Measurements from ENCODE around the gene RARS1. TPM values are rescaled to one million over a fixed set of nuclear protein-coding genes. Genes with fewer than 3 reads are reported as not detected.
A peak's percentile ranks its signal among the peaks of the same experiment; 100 is the strongest.

Gene RARS1
- total RNA-seq = 10 to 100 TPM; 50.5 to 93.8 TPM

DNA sequence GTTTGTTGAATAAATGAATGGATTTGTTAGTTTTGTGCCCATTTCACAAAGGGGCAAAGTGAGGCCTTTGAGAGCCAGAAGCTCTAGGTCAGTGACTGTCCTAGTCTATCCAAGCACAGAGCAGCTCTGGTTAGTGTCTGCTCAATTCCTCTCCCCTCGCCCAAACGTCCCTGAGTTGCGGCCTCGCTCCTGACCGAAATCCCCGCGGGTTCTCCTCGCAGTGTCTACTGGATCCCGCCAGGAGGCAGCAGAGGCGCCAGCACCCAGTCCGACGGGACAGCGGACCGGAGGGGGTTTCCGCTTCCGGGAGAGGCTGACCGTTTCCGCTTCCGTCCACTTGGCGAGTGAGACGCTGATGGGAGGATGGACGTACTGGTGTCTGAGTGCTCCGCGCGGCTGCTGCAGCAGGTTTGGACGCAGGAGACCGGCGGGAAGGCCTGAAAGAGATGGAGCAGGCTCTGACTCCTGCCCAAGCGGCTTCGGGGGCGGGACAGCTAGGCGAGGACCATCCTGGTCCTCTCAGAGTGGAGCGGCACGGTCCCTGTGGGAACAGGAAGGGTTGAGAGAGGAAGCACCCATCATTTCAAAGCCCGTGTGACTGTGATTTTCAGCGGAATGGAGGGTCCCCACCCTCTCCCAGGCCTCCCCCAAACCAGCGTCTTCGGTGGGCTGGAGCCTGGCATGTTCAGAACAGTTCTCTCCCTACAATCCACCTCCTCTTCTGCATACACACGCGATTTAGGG lies at the start of gene RARS1:
Gene RARS1, plus strand, starts transcription at position 336 of the 744 bp plus-strand sequence. Its CDS starts 28 bp downstream, at position 364.
- Histone ChIP-seq H3K4me1 (ENCODE audit: control insufficient read depth in 1 of 2, low read depth in 2 of 2) (peaks cover 6 to 9% of the 10 kb centered on the region in 2 donors), H3K36me3 (peaks cover 25% of the 10 kb centered on the region), H3K27ac (peak within 1 kb of the TSS; percentile 61 to 66), H3K27me3 (replicated peaks; ENCODE audit: insufficient read depth) (no peaks in the 10 kb centered on the region), H3K4me3 (peak within 1 kb of the TSS; percentile 85), H3K9me3 (no peaks in the 10 kb centered on the region)
- TF ChIP-seq, protein P1, sequence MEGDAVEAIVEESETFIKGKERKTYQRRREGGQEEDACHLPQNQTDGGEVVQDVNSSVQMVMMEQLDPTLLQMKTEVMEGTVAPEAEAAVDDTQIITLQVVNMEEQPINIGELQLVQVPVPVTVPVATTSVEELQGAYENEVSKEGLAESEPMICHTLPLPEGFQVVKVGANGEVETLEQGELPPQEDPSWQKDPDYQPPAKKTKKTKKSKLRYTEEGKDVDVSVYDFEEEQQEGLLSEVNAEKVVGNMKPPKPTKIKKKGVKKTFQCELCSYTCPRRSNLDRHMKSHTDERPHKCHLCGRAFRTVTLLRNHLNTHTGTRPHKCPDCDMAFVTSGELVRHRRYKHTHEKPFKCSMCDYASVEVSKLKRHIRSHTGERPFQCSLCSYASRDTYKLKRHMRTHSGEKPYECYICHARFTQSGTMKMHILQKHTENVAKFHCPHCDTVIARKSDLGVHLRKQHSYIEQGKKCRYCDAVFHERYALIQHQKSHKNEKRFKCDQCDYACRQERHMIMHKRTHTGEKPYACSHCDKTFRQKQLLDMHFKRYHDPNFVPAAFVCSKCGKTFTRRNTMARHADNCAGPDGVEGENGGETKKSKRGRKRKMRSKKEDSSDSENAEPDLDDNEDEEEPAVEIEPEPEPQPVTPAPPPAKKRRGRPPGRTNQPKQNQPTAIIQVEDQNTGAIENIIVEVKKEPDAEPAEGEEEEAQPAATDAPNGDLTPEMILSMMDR (IDR thresholded peaks at IDR 0.05) = peak; percentile 91
- DNase-seq (ENCODE audit: low spot score) = peak; percentile 50
- ATAC-seq (ENCODE audit: insufficient number of reproducible peaks, low FRiP score, low read depth) = peak; percentile 84

DNA sequence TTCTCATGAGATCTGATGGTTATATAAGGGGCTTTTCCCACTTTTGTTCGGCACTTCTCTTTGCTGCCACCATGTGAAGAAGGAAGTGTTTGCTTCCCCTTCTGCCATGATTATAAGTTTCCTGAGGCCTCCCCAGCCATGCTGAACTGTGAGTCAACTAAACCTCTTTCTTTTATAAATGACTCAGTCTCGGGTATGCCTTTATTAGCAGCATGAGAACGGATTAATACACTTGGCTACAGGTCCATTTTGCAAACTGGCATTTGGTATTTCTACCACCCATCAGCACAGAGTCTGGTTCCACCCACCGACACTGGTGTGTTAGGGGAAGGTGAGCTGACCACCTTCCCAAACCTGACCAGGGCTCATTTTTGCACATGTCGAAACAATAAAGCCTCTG lies 47.9 kb upstream of the RARS1 start:
- H3K27ac ChIP-seq = no peak overlapping the region
- DNase-seq (ENCODE audit: low spot score) (no peak), ATAC-seq (ENCODE audit: insufficient number of reproducible peaks, low FRiP score, low read depth) (no peak)
- H3K4me3 ChIP-seq = no peak overlapping the region
- H3K36me3 ChIP-seq = no peaks in the 10 kb centered on the region
- no peaks in the 10 kb centered on the region for H3K27me3 ChIP-seq (replicated peaks; ENCODE audit: insufficient read depth)
- TF ChIP-seq, protein P1 (IDR thresholded peaks at IDR 0.05) = no peak
- no peaks in the 10 kb centered on the region for H3K4me1 ChIP-seq (ENCODE audit: control insufficient read depth in 1 of 2, low read depth in 2 of 2)
- no peaks in the 10 kb centered on the region for H3K9me3 ChIP-seq

DNA sequence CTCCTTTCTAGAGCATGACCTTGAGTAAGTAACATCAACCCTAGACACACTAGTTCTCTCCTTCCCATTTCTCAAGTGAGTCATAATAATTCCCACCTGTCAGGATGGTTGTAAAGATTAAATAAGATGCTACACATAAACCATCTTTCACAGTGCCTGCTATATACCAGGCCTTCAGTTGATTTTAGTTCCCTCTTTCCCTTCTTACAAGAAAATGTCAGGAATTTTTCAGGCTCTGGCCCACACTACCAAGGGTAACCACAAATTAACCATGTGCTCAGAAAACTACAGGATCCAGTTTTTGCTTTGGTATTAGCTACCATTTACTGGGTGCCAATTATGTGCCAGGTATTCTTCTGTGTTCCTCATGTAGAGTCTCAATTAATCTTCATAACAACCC lies 42.7 kb upstream of the RARS1 start:
- no peaks in the 10 kb centered on the region for H3K4me1 ChIP-seq (ENCODE audit: control insufficient read depth in 1 of 2, low read depth in 2 of 2)

DNA sequence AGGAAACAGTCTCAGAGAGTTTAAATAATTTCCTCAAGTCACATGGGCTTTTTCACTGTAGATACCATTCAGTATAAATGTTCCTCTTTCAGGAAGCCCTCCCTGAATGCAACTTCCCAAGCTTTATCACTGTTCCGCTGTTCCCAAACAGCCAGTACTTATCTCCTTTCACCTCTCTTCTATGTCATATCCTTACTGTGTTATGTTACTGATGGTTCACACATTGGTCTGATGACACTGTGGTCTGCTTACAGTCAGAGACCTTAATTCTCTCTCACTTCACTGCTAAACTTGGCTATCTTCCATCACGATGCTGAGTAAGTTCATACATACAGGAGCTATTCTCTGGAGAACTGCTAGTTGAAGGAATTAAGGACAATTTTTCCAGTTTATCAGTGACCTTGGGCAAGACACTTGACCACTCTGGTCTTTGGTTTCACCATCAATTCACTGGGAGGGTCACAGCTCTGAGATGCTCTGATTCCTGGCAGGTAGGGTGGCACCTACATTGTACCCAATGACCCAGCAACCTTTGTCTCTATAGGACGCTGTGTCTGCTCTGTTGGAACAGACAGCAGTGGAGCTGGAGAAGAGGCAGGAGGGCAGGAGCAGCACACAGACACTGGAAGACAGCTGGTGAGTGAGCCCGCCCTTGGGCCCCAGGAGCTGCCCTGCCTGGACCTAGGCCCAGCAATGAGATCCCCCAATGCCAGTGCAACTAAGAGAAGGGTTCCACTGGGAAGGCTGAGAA lies 42.1 kb upstream of the RARS1 start:
- no peaks in the 10 kb centered on the region for H3K27me3 ChIP-seq (replicated peaks; ENCODE audit: insufficient read depth)
- H3K4me3 ChIP-seq = no peak overlapping the region
- DNase-seq (ENCODE audit: low spot score) = no peak
- H3K9me3 ChIP-seq = no peaks in the 10 kb centered on the region
- H3K4me1 ChIP-seq (ENCODE audit: control insufficient read depth in 1 of 2, low read depth in 2 of 2) = no peaks in the 10 kb centered on the region
- no peak for ATAC-seq (ENCODE audit: insufficient number of reproducible peaks, low FRiP score, low read depth)
- TF ChIP-seq, protein P1 (IDR thresholded peaks at IDR 0.05) = no peak
- no peak overlapping the region for H3K27ac ChIP-seq
- no peaks in the 10 kb centered on the region for H3K36me3 ChIP-seq

More for the DNA sequence above, 42.7 kb upstream of the RARS1 start:
- Histone ChIP-seq H3K4me3 (no peak overlapping the region), H3K27me3 (replicated peaks; ENCODE audit: insufficient read depth) (no peaks in the 10 kb centered on the region), H3K27ac (no peak overlapping the region), H3K36me3 (no peaks in the 10 kb centered on the region), H3K9me3 (no peaks in the 10 kb centered on the region)
- no peak for DNase-seq (ENCODE audit: low spot score)
- no peak for ATAC-seq (ENCODE audit: insufficient number of reproducible peaks, low FRiP score, low read depth)
- TF ChIP-seq, protein P1 (IDR thresholded peaks at IDR 0.05) = no peak

DNA sequence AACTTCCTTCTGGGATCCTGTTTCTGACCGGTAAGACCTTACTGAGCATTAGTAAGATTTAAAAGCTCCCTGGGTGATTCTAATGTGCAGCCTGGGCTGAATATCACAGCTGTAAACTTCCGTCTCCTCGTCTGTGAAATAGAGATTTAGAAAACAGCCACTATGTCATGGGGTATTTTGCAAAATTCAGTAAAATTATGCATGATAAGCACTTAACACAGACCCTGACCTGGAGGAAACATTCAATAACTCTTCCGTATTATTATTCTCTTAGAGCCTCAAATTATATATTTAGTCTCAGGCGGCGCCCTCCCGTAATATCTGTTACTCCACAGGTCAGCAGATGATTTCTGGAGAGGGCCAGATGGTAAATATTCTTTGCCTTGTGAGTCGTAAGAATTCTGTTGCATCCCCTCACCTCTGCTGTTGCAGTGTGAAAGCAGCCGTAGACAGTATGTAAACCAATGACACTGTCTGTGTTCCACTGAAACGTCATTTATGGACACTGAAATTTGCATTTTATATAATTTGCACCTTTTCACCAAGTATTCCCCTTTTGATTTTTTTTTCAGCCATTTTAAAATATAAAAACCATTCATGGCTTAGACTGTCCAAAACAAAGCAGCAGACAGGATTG lies 39.2 kb upstream of the RARS1 start:
- TF ChIP-seq, protein P1 (IDR thresholded peaks at IDR 0.05) = no peak

More for the DNA sequence above, 39.2 kb upstream of the RARS1 start:
- Histone ChIP-seq H3K27me3 (replicated peaks; ENCODE audit: insufficient read depth) (no peaks in the 10 kb centered on the region), H3K27ac (no peak overlapping the region), H3K36me3 (no peaks in the 10 kb centered on the region), H3K4me1 (ENCODE audit: control insufficient read depth in 1 of 2, low read depth in 2 of 2) (no peaks in the 10 kb centered on the region), H3K4me3 (no peak overlapping the region), H3K9me3 (no peaks in the 10 kb centered on the region)
- no peak for ATAC-seq (ENCODE audit: insufficient number of reproducible peaks, low FRiP score, low read depth)
- DNase-seq (ENCODE audit: low spot score) = no peak
